Measurements from ENCODE around the gene ATG4A. TPM values are rescaled to one million over a fixed set of nuclear protein-coding genes. Genes with fewer than 3 reads are reported as not detected.

ATG4A gene
- total and polyA plus RNA-seq, 2 experiments from 2014 or later: 8.2 to 11.5 TPM

GRCh38 chrX:108055546-108055945 is 36.0 kb upstream of the ATG4A start:
- H4K20me1 ChIP-seq (ENCODE audit: insufficient read depth): no peaks in the 10 kb centered on the region
- H3F3A ChIP-seq (ENCODE audit: insufficient read depth): no peaks in the 10 kb centered on the region
- no peaks in the 10 kb centered on the region for H3K36me3 ChIP-seq (ENCODE audit: low read depth)
- H3K9ac ChIP-seq: no peak overlapping the region
- TF ChIP-seq EZH2phosphoT487 (IDR thresholded peaks at IDR 0.05; ENCODE audit: insufficient read depth, low read depth) (no peak), EZH2 (IDR thresholded peaks at IDR 0.05; ENCODE audit: insufficient read depth, poor library complexity, severe bottlenecking) (no peak)
- no peaks in the 10 kb centered on the region for H3K4me1 ChIP-seq (ENCODE audit: insufficient read depth)
- H3K9me3 ChIP-seq (ENCODE audit: low read depth): no peaks in the 10 kb centered on the region
- no peak for DNase-seq
- H3K9me2 ChIP-seq (ENCODE audit: insufficient read depth): no peaks in the 10 kb centered on the region
- H3K27me3 ChIP-seq (replicated peaks; ENCODE audit: insufficient read depth): no peaks in the 10 kb centered on the region
- H3K79me2 ChIP-seq (ENCODE audit: insufficient read depth): no peaks in the 10 kb centered on the region
- H3K4me3 ChIP-seq: no peak overlapping the region
- no peak overlapping the region for H2AFZ ChIP-seq
- H3K27ac ChIP-seq: no peak overlapping the region
- no peak overlapping the region for H3K4me2 ChIP-seq (ENCODE audit: unreplicated experiment)
- in situ Hi-C loops (cut with MboI): no loop called here

GRCh38 chrX:108059801-108060200 is 31.8 kb upstream of the ATG4A start:
- in situ Hi-C loops (cut with MboI): no loop called here
- DNase-seq: no peak
- TF ChIP-seq EZH2phosphoT487 (IDR thresholded peaks at IDR 0.05; ENCODE audit: insufficient read depth, low read depth) (no peak), EZH2 (IDR thresholded peaks at IDR 0.05; ENCODE audit: insufficient read depth, poor library complexity, severe bottlenecking) (no peak)
- Histone ChIP-seq H3K9me2 (ENCODE audit: insufficient read depth) (no peaks in the 10 kb centered on the region), H3K4me2 (ENCODE audit: unreplicated experiment) (no peak overlapping the region), H3K4me3 (no peak overlapping the region), H3K9me3 (ENCODE audit: low read depth) (no peaks in the 10 kb centered on the region), H3K79me2 (ENCODE audit: insufficient read depth) (no peaks in the 10 kb centered on the region), H3K36me3 (ENCODE audit: low read depth) (no peaks in the 10 kb centered on the region), H3K4me1 (ENCODE audit: insufficient read depth) (no peaks in the 10 kb centered on the region), H4K20me1 (ENCODE audit: insufficient read depth) (no peaks in the 10 kb centered on the region), H3K9ac (no peak overlapping the region), H3F3A (ENCODE audit: insufficient read depth) (no peaks in the 10 kb centered on the region), H3K27me3 (replicated peaks; ENCODE audit: insufficient read depth) (no peaks in the 10 kb centered on the region), H3K27ac (no peak overlapping the region), H2AFZ (no peak overlapping the region)
- 0 to 12% methylated on average over 1 of the region's 1 CpG for WGBS, 2 experiments (ENCODE audit: low coverage in 1 of 2, low lambda C conversion rate in 2 of 2, missing lambda C conversion rate in 2 of 2)

GRCh38 chrX:108064001-108064400 is 27.6 kb upstream of the ATG4A start:
- Histone ChIP-seq H4K20me1 (ENCODE audit: insufficient read depth) (no peaks in the 10 kb centered on the region), H3K27me3 (replicated peaks; ENCODE audit: insufficient read depth) (no peaks in the 10 kb centered on the region), H3K36me3 (ENCODE audit: low read depth) (no peaks in the 10 kb centered on the region), H3K79me2 (ENCODE audit: insufficient read depth) (no peaks in the 10 kb centered on the region), H3K4me3 (no peak overlapping the region), H3K4me2 (ENCODE audit: unreplicated experiment) (no peak overlapping the region), H2AFZ (no peak overlapping the region), H3K9me2 (ENCODE audit: insufficient read depth) (no peaks in the 10 kb centered on the region), H3F3A (ENCODE audit: insufficient read depth) (no peaks in the 10 kb centered on the region), H3K27ac (no peak overlapping the region), H3K4me1 (ENCODE audit: insufficient read depth) (no peaks in the 10 kb centered on the region), H3K9me3 (ENCODE audit: low read depth) (no peaks in the 10 kb centered on the region), H3K9ac (no peak overlapping the region)
- no peak for DNase-seq
- no peak for TF ChIP-seq EZH2phosphoT487 (IDR thresholded peaks at IDR 0.05; ENCODE audit: insufficient read depth, low read depth)
- no peak for TF ChIP-seq EZH2 (IDR thresholded peaks at IDR 0.05; ENCODE audit: insufficient read depth, poor library complexity, severe bottlenecking)
- in situ Hi-C loops (cut with MboI): no loop called here
- 80 to 83% methylated on average over 1 of the region's 1 CpG for WGBS, 2 experiments (ENCODE audit: low coverage in 1 of 2, low lambda C conversion rate in 2 of 2, missing lambda C conversion rate in 2 of 2)

GRCh38 chrX:108064613-108065012 is 27.0 kb upstream of the ATG4A start:
- Histone ChIP-seq H2AFZ (no peak overlapping the region), H3K9ac (no peak overlapping the region), H3K4me2 (ENCODE audit: unreplicated experiment) (no peak overlapping the region), H3K4me3 (no peak overlapping the region), H3F3A (ENCODE audit: insufficient read depth) (no peaks in the 10 kb centered on the region), H3K27ac (no peak overlapping the region), H3K27me3 (replicated peaks; ENCODE audit: insufficient read depth) (no peaks in the 10 kb centered on the region), H4K20me1 (ENCODE audit: insufficient read depth) (no peaks in the 10 kb centered on the region), H3K9me3 (ENCODE audit: low read depth) (no peaks in the 10 kb centered on the region), H3K79me2 (ENCODE audit: insufficient read depth) (no peaks in the 10 kb centered on the region), H3K9me2 (ENCODE audit: insufficient read depth) (no peaks in the 10 kb centered on the region), H3K36me3 (ENCODE audit: low read depth) (no peaks in the 10 kb centered on the region), H3K4me1 (ENCODE audit: insufficient read depth) (no peaks in the 10 kb centered on the region)
- no peak for DNase-seq
- in situ Hi-C loops (cut with MboI): no loop called here
- TF ChIP-seq EZH2phosphoT487 (IDR thresholded peaks at IDR 0.05; ENCODE audit: insufficient read depth, low read depth) (no peak), EZH2 (IDR thresholded peaks at IDR 0.05; ENCODE audit: insufficient read depth, poor library complexity, severe bottlenecking) (no peak)
- 75 to 96% methylated on average over 2 of the region's 2 CpGs for WGBS, 2 experiments (ENCODE audit: low coverage in 1 of 2, low lambda C conversion rate in 2 of 2, missing lambda C conversion rate in 2 of 2)

- Histone ChIP-seq H3K9me2 (ENCODE audit: insufficient read depth) (no peaks in the 10 kb centered on the region), H3K36me3 (ENCODE audit: low read depth) (no peaks in the 10 kb centered on the region), H3K79me2 (ENCODE audit: insufficient read depth) (no peaks in the 10 kb centered on the region), H3K9ac (no peak overlapping the region), H3K9me3 (ENCODE audit: low read depth) (no peaks in the 10 kb centered on the region), H3K4me1 (ENCODE audit: insufficient read depth) (no peaks in the 10 kb centered on the region), H4K20me1 (ENCODE audit: insufficient read depth) (no peaks in the 10 kb centered on the region), H3K4me3 (no peak overlapping the region), H2AFZ (no peak overlapping the region), H3F3A (ENCODE audit: insufficient read depth) (no peaks in the 10 kb centered on the region), H3K27ac (no peak overlapping the region), H3K4me2 (ENCODE audit: unreplicated experiment) (no peak overlapping the region), H3K27me3 (replicated peaks; ENCODE audit: insufficient read depth) (no peaks in the 10 kb centered on the region)
- in situ Hi-C loops (cut with MboI): no loop called here
- TF ChIP-seq EZH2phosphoT487 (IDR thresholded peaks at IDR 0.05; ENCODE audit: insufficient read depth, low read depth): no peak
- TF ChIP-seq EZH2 (IDR thresholded peaks at IDR 0.05; ENCODE audit: insufficient read depth, poor library complexity, severe bottlenecking): no peak
- DNase-seq: no peak
- WGBS, 2 experiments (ENCODE audit: low coverage in 1 of 2, low lambda C conversion rate in 2 of 2, missing lambda C conversion rate in 2 of 2): 45 to 63% methylated on average over 1 of the region's 1 CpG
These were observed 23.5 kb upstream of the ATG4A start for GRCh38 chrX:108068121-108068520.

Measured in GM23248 (cell line).